Superior temporal gyrus (tissue), 1 donor: ENCODE results near the gene SEPTIN8.

Experiments
- DNase-seq: peaks from one replicate; pipeline ENCODE4 v3.0.0-alpha.2; 2016; ENCODE audit errors: extremely low spot score

The SEPTIN8 gene

DNA sequence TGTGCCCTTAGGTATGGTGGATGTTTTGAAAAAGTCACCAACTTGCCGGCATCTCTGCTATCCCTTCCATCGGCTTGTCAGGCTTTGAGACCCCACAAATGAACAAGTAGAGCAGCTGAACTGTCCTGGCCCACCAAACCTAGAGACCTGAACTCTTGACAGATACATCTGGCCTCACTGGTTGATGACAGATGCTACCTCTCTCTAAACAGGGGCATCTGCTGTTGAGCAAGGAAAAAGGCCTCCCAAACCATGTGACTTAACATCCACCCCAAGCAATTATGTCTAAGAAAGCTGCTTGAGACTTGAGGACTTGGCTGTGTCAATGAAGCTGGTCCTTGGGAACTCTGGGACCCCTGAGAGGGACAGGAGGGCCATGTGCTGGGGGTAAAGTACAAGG is 27.5 kb downstream of the SEPTIN8 start:
- no peak for DNase-seq

DNA sequence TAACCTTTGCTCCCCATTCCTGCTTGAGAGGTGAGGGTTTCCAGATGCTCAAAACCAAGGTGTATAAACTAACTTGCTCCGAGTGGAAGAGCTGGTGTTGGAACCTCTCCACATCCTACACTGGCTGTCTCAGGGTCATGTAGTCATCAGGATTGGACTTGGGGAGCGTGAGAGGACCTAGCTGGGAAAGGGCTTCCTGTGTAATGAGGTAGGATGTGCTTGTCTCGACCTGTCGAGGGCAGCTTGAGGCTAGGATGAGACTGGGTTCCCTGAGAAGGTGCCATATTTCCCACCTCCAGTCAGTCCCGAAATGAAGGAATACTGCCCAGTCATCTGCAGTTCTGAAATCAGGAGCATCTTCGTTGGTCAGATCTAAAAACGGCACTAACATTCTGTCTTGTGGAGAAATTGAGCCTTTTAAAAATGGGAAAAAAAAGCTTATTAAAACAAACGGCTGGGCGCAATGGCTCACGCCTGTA is 28.5 kb downstream of the SEPTIN8 start:
- no peak for DNase-seq

DNA sequence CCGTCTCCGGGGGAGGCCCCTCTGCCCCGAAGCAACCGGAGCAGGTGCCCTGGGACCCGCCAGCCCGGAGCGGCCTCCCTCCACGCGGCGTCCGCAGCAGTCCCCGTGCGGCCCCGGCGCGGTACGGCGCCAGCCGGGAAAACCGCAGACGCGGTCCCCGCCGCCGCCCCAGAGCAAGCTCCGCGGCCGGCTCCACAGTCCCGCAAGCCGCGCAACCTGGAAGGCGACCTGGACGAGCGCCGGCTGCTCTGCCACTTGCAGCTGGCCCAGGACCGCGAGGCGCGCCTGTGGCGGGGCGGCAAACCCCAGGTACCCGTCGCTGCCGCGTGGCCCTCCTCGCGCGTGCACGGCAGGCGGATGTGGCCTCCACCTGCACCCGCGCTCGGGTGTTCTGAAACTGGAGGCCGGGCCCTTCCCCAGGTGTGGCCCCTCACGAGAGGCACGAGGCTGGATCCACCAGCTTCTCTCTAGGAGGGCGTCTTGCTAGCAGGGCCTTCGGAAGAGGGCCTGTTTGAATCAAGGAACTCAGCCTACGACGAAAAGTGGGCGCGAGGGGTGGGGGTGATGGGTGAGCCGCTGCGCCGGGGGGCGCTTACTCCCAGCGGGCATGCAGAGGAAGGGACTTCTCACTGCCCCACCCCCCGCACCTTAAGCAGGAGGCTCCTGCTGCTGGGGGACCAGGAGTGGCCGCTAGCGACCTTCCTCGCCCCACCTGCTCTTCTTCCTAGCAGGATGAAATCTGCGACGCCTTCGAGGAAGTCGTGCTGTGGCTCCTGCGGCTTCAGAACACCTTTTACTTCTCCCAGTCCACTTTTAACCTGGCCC is 29.2 kb downstream of the SEPTIN8 start:
- no peak for DNase-seq

DNA sequence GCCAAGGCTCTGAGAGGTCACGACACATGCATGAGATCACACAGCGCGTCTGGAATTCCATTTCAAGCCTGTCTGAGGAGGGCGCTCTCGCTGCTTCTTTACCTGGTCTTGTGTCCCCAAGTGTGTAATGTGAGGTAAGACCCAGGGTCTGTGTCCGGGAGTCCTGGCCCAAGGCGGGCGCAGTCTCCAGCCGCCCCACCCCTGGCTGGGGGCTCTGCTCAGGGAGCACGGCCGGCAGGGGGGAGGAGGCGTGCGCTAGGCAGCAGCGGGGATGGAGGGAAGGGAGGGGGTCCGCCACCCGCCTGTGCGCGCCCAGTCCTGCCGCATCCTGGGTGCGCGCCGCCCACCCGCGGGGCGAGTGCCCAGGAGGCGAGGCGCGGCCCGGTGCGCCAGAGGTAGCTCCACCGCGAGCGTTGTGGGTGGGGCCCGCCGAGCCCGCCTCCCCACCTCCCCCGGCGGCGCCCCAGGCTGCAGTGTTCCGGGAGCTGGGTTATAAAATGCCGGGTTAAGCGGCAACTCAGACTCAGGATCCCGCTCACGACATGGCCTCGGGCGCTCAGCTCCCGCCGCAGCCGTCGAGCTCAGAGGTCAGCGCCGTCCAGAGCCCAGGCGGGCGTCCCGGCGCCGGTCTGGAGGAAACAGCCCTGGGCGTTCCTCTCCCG is 30.0 kb downstream of the SEPTIN8 start, which contains the start of gene CCNI2:
TSS of gene CCNI2 (plus strand) at position 473 of the 662 bp plus-strand sequence. CDS start at position 543, 70 bp downstream.
- no peak for DNase-seq

DNA sequence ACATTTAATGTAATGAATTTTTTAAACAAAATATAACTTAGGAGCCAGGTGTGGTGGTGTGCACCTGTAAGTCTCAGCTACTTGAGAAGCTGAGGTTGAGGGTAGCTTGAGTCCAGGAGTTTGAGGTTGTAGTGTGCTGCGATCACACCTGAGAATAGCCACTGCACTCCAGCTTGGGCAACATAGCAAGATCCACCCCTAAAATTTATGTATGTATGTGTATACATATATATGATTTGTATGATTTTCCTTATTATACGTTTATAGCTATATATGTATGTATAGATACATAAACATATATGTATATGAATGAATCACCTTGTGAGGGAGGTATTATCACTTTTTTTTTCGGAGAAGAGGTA is 30.5 kb downstream of the SEPTIN8 start:
- no peak for DNase-seq

DNA sequence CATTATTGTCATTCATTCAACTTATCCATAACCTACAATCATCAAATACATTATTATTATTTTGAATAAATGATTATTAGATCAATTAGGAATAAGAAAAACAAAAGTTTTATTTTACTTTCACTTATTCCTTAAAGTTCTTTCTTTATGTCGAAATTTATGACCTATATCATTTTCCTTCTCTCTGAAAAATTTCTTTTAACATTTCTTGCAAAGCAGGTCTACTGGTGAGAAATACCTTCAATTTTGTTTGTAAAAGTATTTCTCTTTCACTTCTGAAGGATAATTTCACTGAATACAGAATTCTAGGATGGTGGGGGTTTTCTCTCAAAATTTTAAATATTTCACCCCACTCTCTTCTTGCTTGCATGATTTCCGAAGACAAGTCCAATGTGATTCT is 32.4 kb downstream of the SEPTIN8 start:
- DNase-seq: no peak

DNA sequence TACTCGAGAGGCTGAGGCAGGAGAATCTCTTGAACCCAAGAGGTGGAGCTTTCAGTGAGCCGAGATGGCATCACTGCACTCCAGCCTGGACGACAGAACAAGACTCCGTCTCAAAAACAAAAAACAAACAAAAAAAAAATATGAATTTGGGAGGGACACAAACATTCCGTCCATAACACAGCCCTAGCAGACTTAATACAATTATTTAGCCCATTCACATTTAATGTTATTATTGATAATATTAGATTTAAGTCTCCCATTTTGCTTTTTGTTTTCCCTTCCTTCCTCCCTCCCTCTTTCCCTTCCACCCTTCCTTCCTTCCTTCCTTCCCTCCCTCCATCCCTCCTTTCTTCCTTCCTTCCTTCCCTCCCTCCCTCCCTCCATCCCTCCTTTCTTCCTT is 34.4 kb downstream of the SEPTIN8 start:
- no peak for DNase-seq

DNA sequence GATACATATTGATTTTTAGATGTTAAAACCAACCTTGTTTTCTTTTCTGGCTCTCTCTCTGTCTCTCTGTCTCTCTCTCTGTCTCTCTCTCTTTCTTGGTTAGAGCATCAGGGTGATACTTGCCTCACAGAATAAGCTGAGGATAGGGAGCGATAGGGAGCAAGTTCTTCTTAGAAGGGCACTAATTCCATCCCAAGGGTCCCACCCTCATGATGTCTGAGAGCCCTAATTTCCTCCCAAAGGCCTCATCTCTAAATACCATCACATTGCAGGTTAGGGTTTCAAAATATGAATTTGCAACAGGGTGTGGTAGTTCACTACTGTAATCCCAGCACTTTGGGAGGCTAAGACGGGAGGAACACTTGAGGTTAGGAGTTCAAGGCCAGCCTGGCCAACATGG is 34.9 kb downstream of the SEPTIN8 start:
- DNase-seq: no peak

DNA sequence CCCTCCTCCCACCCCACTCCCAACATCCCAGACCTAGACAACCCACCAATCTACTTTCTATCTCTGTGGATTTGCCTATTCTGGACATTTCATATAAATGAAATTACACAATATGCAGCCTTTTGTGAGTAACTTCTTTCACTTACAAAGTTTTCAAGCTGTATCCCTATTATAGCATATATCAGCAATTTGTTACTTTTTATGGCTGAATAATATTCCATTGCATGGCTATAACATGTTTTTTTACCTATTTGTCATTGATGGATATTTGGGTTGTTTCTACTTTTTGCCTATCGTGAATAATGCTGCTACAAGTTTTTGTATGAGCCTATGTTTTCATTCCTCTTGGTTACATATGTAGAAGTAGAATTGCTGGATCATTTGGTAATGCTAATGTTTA is 37.8 kb downstream of the SEPTIN8 start:
- no peak for DNase-seq

DNA sequence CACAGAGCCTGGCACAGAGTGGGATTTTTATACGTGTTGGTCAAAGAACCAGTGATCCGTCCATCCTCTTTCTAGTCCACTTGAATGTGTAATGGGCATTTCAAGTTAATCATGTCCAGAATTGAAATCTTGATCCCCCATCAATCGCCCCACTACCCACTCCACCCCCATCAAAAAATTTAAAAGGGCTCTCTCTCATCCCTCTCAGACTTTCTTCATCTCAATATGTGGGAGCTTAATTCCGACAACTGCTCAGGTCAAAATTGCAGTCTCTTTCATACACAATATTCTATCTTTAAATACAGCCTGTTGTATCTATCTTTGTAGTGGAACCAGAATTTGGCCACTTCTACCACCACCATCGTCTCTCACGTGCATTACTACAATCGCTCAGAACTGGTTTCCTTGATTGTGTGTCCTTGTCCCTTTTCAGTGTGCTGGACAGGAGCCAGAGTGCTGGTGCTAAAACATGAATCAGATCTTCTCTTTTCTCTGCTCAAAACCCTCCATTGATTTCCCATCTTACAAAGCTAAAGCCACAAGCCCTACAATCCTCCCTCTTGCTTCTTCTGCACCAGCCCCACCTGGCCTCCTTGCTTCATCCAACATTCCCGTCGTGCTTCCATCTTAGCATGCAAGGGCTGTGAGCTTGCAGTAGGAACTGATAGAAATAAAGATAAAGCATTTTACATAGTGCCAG is 38.9 kb downstream of the SEPTIN8 start:
- no peak for DNase-seq

DNA sequence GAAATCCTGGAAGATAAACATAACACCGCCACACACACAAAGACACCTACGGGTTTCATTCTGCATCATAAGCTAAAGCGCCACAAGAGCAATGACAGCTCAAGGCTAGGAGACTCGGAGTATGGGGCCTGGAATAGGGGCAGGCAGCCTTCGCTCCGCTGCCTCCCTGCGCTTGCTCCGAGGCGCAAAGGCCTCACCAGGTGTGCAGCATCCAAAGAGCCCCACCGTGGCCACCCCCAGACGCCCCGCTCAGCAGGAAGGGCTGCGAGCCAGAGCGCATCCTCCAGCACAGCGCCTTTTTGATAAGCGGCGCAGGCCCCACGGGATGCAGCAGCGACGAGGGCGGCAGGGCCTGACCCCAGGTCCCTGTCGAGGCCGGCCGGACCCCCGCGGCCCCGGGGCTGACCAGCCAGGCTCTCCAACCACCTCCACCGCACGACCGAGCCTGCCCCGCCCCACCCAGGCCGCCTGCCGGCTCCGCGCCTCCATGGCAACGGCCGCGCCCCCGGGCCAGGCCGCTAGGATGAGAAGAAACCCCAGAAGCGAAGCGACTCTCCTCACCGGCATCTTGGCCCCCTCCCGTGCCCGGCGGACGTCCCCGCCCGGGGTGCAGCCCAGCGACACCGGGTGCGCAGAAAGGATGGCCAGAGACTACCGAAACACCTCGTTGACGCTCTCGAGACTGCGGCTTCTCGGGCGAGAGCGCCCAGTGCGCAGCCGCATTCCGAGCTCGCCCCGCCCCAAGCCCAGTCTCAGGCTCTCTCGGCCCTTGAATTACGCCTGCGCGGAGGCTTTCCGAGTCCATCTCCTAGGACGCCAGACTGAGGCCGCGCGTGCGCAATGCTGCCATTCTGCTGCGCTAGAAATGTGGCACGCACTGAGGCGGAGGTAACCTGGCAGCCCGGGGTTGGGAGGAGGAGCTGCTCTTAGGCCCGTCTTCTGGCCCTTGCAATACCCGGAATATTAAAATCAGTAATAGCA is 39.9 kb downstream of the SEPTIN8 start, which contains the start of gene KIF3A:
TSS of gene KIF3A (minus strand) at position 694 of the 981 bp plus-strand sequence. CDS start at position 567, 127 bp downstream.
- peak; percentile 99 for DNase-seq

DNA sequence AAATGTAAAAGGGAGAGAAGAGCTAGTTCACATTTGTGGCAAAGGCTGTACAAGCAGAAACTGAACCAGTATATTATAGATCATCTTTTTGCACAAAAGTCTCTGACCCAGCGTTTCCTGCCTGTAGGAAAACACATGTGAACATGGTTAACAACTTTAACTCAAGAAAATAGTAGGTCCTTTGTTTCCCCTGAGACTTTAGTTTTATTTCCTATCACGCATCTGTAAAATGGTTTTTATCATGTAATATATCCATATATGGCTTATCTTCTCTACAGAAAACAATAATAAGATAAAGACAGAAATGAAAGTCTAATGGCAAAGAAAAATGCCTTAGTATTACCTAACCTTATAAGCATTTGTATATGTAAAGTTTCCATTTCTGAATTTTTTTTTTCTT is 42.4 kb downstream of the SEPTIN8 start:
- DNase-seq: no peak

DNA sequence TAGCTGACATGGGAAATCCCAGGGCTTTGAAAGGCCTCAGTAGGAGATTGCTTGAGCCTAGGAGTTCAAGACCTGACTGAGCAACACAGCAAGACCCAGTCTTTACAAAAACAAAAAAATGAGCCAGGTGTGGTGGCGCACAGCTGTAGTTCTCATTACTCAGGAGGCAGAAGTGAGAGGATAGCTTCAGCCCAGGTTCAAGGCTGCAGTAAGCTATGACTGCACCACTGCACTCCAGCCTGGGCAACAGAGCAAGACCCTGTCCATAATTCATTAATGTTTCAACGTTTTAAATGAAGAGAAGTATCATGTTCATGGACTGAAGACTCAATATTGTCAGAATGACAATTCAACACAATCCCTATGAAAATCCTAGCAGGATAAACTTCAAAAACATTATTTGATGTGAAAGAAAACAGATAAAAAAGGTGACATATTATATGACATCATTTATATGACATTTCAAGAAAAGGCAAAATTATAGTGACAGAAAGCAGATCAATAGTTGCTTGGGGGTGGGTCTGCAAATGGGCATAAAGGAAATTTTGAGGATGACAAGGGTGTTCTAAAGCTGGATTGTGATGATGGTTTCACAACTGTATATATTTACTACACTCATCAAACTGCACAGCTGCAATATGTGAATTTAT is 43.4 kb downstream of the SEPTIN8 start:
- no peak for DNase-seq

DNA sequence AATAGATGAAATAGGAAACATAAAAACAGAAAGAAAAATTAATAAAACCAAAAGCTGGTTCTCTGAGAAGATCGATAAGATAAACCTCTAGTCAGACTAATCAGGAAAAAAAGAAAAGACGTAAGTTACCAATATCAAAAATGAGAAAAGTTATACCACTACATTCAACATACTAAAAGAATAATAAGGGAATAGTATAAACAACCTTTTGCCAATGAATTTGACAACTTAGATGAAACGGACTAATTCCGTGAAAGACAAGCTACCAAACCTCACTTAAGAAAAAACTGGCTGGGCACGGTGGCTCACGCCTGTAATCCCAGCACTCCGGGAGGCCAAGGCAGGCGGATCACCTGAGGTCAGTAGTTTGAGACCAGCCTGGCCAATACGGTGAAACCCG is 47.1 kb downstream of the SEPTIN8 start:
- DNase-seq: no peak

DNA sequence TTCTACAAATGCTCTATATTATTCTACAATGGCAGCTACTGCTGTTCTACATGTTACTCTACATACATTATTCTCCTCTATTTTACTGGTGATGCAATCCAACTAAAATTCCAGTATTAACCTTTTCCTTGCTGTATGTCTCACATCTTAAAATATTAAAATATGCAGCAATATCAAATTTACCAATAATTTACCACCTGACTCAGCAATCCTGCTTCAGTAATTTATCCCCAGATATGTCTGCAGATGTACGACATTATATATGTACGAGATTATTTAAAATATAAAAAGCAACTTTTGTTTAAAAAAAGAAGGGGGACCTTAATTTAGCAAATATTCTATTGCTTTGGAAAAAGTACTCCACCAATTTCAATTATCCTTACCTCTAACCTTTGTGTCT is 51.3 kb downstream of the SEPTIN8 start:
- no peak for DNase-seq

DNA sequence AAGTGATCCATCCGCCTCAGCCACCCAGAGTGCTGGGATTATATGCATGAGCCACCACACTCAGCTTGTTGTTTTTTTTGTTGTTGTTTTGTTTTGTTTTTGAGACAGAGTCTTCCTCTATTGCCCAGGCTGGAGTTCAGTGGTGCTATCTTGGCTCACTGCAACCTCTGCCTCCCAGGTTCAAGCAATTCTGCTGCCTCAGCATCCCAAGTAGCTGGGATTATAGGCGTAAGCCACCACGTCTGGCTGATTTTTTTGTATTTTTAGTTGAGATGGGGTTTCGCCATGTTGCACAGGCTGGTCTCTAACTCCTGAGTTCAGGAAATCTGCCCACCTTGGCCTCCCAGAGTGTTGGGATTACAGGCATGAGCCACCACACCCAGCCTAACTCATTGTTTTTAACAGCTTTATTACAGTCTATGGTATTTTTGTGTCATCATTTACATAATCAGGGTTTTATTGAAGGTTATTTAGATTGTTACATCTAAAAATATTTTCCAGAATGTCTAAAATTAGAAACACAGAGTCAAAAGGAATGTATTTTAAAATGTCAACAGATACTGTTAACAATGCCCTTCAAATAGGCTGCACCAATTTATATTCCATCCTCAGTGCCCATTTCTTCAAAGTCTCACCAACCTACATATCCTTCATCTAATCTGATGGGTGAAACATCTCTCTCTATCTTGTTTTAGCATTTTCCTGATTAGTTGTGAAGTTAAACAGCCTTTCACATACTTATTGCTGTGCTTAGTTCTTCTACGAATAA is 58.3 kb downstream of the SEPTIN8 start:
- no peak for DNase-seq

DNA sequence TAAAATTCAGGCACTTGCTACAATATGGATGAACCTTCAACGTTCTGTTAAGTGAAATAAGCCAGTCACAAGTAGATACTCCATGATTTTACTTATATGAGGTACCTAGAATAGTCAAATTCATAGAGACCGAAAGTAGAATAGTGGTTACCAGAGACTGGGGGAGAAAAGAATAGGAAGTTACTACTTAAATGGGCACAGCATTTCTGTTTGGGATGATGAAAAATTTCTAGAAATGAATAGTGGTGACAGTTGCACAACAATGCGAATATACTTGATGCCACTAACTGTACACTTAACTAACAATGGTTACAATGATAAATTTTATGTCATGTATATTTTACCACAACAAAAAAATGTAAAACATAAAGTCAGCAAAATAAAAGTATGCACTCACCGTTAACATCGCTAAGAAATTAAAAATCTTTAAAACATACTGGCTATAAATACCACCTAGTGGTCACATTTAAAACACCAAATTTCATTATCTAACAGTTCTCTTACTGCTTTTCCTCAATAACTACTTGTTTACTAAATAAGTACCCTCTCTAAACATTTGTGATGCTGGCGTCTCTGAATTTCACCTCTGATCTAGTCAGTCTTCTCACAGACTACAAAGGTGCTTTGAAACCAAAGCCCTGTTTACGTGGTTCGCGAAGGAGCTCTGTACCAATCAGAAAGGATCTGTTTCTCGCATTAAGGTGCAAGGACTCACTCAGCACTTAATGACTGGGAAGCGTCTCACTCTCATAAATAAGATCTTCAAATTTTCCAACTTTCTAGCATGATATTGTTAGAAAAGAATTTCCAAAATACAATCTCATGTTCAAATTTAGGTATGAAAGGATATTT is 62.4 kb downstream of the SEPTIN8 start:
- DNase-seq: peak; percentile 60

DNA sequence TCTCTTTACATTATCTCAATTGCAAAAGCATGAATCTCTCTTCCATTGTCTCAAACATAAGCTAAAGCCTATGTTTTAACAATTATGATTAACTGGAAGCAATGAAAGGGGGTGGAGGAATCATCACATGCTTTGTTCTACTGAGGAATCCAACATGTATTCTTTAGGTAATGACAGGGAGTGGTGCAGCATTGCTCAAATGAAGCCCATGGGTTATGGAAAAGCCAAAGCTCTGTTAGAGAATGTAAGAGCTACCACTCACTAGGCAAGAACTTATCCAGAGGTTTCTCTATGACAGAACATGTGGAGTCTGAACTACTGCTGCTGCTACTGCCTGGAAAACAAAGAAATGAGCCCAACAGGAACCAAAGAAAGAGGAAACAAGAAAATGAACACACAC is 68.4 kb downstream of the SEPTIN8 start:
- DNase-seq: no peak

DNA sequence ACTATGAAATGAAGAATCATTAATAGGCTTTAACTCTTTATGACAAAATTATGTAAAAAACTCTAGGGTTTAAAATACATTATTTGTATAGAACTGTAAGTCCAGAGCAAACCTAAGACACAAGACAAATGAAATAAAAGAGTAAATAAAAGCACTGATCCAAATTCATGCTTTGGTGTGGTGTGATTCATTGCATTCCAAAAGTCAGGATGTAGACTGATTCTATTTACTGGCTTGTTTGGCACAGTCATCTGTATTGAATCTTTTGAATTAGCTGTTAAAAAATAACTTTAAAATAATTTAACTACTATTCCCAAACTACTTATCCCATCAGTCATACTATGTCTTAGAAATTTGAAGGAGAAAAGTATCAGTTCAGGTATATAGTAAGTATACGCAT is 72.2 kb downstream of the SEPTIN8 start:
- DNase-seq: no peak
